HEK293 (cell line): ENCODE data around the gene SPEM2.

ENCODE experiments used
- CTCF ChIP-seq: fragments of 450-650 bp; formaldehyde crosslinking; IDR thresholded peaks from 2 replicates; pipeline ENCODE4 v1.5.1; 2016; ENCODE audit warnings: missing biosample characterization, missing genetic modification characterization
- YY2 ChIP-seq: fragments of 450-650 bp; formaldehyde crosslinking; IDR thresholded peaks from 2 replicates; pipeline ENCODE4 v1.5.1; 2016; ENCODE audit warnings: missing biosample characterization, missing genetic modification characterization
- ZNF157 ChIP-seq: fragments of 450-650 bp; formaldehyde crosslinking; IDR thresholded peaks from 2 replicates; pipeline ENCODE4 v1.5.1; 2016; ENCODE audit warnings: missing biosample characterization, missing genetic modification characterization
- ZNF350 ChIP-seq: fragments of 450-650 bp; formaldehyde crosslinking; IDR thresholded peaks from 2 replicates; pipeline ENCODE4 v1.5.0; 2017; ENCODE audit warnings: missing biosample characterization, mild to moderate bottlenecking, missing genetic modification characterization
- ZNF555 ChIP-seq: fragments of 450-650 bp; formaldehyde crosslinking; conservative IDR thresholded peaks from 2 replicates; pipeline ENCODE4 v1.5.1; 2017; ENCODE audit warnings: missing biosample characterization, mild to moderate bottlenecking, missing genetic modification characterization, inconsistent platforms
- ZNF561 ChIP-seq: fragments of 450-650 bp; IDR thresholded peaks from 2 replicates; pipeline ENCODE4 v1.5.1; 2018; ENCODE audit warnings: missing biosample characterization, missing genetic modification characterization, borderline replicate concordance

- TF ChIP-seq ZNF350 (tag by site-specific recombination) (no peak), ZNF561 (tag by site-specific recombination) (no peak), YY2 (tag by site-specific recombination) (no peak), CTCF (tag by site-specific recombination) (peak; percentile 64), ZNF157 (tag by site-specific recombination) (no peak), ZNF555 (tag by site-specific recombination) (no peak)
Observed at GRCh38 chr17:7444682-7445618, 19.5 kb downstream of the SPEM2 start, which contains the start of gene CHRNB1.
